K562 (cell line): Measurements from ENCODE around the gene UBE2L3. TPM values are rescaled to one million over a fixed set of nuclear protein-coding genes. Genes with fewer than 3 reads are reported as not detected.

Source experiments
- ATF3 ChIP-seq, 2 experiments: fragments of 450-650 bp in 1 of 2; sonication (generic) in 1 of 2; formaldehyde crosslinking in 1 of 2; IDR thresholded peaks in 1 of 2; conservative IDR thresholded peaks in 1 of 2; 2 replicates each; pipeline versions ENCODE4 v1.6.1 to v1.8.1; 2016 to 2023; ENCODE audit warnings: mild to moderate bottlenecking in 2 of 2, moderate library complexity in 2 of 2, inconsistent platforms in 1 of 2, missing genetic modification reagents in 1 of 2
- ETS1 ChIP-seq: conservative IDR thresholded peaks from 2 replicates; pipeline ENCODE4 v1.6.1; 2011; ENCODE audit warnings: low read depth, mild to moderate bottlenecking, low read length; ENCODE audit not compliant: control insufficient read depth
- HMGN3 ChIP-seq: IDR thresholded peaks from 2 replicates; pipeline ENCODE4 v1.6.1; 2011; ENCODE audit warnings: borderline replicate concordance, low read depth, mild to moderate bottlenecking, mixed read lengths, low read length; ENCODE audit not compliant: insufficient read length; ENCODE audit errors: extremely low read depth
- NFXL1 ChIP-seq: fragments of 450-650 bp; formaldehyde crosslinking; IDR thresholded peaks from 2 replicates; pipeline ENCODE4 v1.4.0; 2021; ENCODE audit warnings: mild to moderate bottlenecking
- PKNOX1 ChIP-seq: fragments of 450-650 bp; IDR thresholded peaks from 2 replicates; pipeline ENCODE4 v1.6.1; 2016
- RBM25 ChIP-seq: fragments of 200-400 bp; formaldehyde crosslinking; IDR thresholded peaks from 2 replicates; pipeline ENCODE4 v1.6.1; 2018; ENCODE audit warnings: low read length, low read depth, moderate library complexity; ENCODE audit not compliant: severe bottlenecking
- RFX5 ChIP-seq: IDR thresholded peaks from 2 replicates; pipeline ENCODE4 v1.6.1; 2011; ENCODE audit warnings: low read depth, mild to moderate bottlenecking, improper control_type of control experiment, low read length
- ZC3H4 ChIP-seq: sonication (generic); formaldehyde crosslinking; IDR thresholded peaks from 2 replicates; pipeline ENCODE4 v1.9.0; 2021; ENCODE audit warnings: missing genetic modification reagents, borderline replicate concordance
- ZNF449 ChIP-seq: fragments of 250-450 bp; sonication (Bioruptor Pico); IDR thresholded peaks from 2 replicates; pipeline ENCODE4 v1.8.0; 2022; ENCODE audit warnings: moderate library complexity, mild to moderate bottlenecking, inconsistent platforms
- polyA plus RNA-seq, 8 experiments: library from polyadenylated mRNA; depleted of rRNA in 4 of 8; stranded (reverse) in 5 of 8; unstranded in 3 of 8; fragments of >200 nt; fragmentation: Nextera tagmentation in 2 of 8; fragmentation: Illumina TruSeq in 1 of 8; extraction: Ambion mirVana in 2 of 8; extraction: Trizol in 1 of 8; gene quantifications; 2 replicates each; pipeline versions ENCODE4 v1.2.1 to v1.2.3, GENCODE V29; 2011 to 2014; ENCODE audit warnings: inconsistent platforms in 1 of 8, missing spikeins in 1 of 8
- total RNA-seq, 7 experiments: library from RNA; depleted of rRNA in 6 of 7; stranded (reverse); fragments of >200 nt in 6 of 7; fragmentation: Illumina TruSeq in 2 of 7; extraction: Trizol in 2 of 7; gene quantifications; 2 replicates each; pipeline versions ENCODE4 v1.2.1 to v1.2.3, GENCODE V29; 2011 to 2021; ENCODE audit warnings: low replicate concordance in 1 of 7

The UBE2L3 gene
- total and polyA plus RNA-seq, 9 of the 15 experiments (the other 6 are each of a cell fraction or from before 2014, with no cell fraction given), result 215 to 625 (median 285) TPM

GRCh38 chr22:21629255-21630149 is 62.0 kb downstream of the UBE2L3 start, which contains the start of gene YDJC (continued):
- no peak for TF ChIP-seq ATF3 (IDR thresholded peaks at IDR 0.05)
- TF ChIP-seq ATF3 (CRISPR knock-in tag; conservative IDR thresholded peaks at IDR 0.05), result peak; percentile 98
- TF ChIP-seq NFXL1, result no peak
- TF ChIP-seq HMGN3, result no peak
- TF ChIP-seq ZNF449, result no peak
- no peak for TF ChIP-seq ZC3H4 (CRISPR knock-in tag)
- no peak for TF ChIP-seq ETS1
- peak; percentile 60 for TF ChIP-seq RFX5
- no peak for TF ChIP-seq RBM25
- TF ChIP-seq PKNOX1, result no peak
- TF ChIP-seq, all 486 proteins: peak for 25
